ENCODE measurements around the gene AGAP3. TPM values are rescaled to one million over a fixed set of nuclear protein-coding genes. Genes with fewer than 3 reads are reported as not detected.
A peak's percentile ranks its signal among the peaks of the same experiment; 100 is the strongest.

AGAP3 gene
- total RNA-seq, 1 donor from 2014 or later, result 135 TPM

GRCh38 chr7:151176401-151176800 is 90.1 kb downstream of the AGAP3 start:
- H3K27me3 Mint-ChIP-seq (ENCODE audit: unreplicated experiment), result peaks cover 57% of the 10 kb centered on the region
- no peak for TF ChIP-seq CTCF (IDR thresholded peaks at IDR 0.05)
- H3K27ac Mint-ChIP-seq (ENCODE audit: unreplicated experiment), result no peak overlapping the region
- H3K4me1 Mint-ChIP-seq (ENCODE audit: unreplicated experiment), result no peaks in the 10 kb centered on the region
- no peak overlapping the region for H3K4me3 Mint-ChIP-seq (ENCODE audit: unreplicated experiment)
- no peaks in the 10 kb centered on the region for H3K9me3 Mint-ChIP-seq (ENCODE audit: unreplicated experiment)
- H3K36me3 Mint-ChIP-seq (ENCODE audit: unreplicated experiment), result no peaks in the 10 kb centered on the region
- DNase-seq (ENCODE audit: extremely low spot score, unreplicated experiment), result peak; percentile 51

GRCh38 chr7:151177310-151177709 is 91.0 kb downstream of the AGAP3 start:
- no peak overlapping the region for H3K4me3 Mint-ChIP-seq (ENCODE audit: unreplicated experiment)
- H3K4me1 Mint-ChIP-seq (ENCODE audit: unreplicated experiment), result no peaks in the 10 kb centered on the region
- no peaks in the 10 kb centered on the region for H3K9me3 Mint-ChIP-seq (ENCODE audit: unreplicated experiment)
- no peak overlapping the region for H3K27ac Mint-ChIP-seq (ENCODE audit: unreplicated experiment)
- peaks cover 56% of the 10 kb centered on the region for H3K27me3 Mint-ChIP-seq (ENCODE audit: unreplicated experiment)
- TF ChIP-seq CTCF (IDR thresholded peaks at IDR 0.05), result no peak
- DNase-seq (ENCODE audit: extremely low spot score, unreplicated experiment), result no peak
- no peaks in the 10 kb centered on the region for H3K36me3 Mint-ChIP-seq (ENCODE audit: unreplicated experiment)

- no peak for TF ChIP-seq CTCF (IDR thresholded peaks at IDR 0.05)
- H3K27me3 Mint-ChIP-seq (ENCODE audit: unreplicated experiment), result peaks cover 51% of the 10 kb centered on the region
Observed at GRCh38 chr7:151178236-151178635, 92.0 kb downstream of the AGAP3 start.

GRCh38 chr7:151178831-151179230 is 92.6 kb downstream of the AGAP3 start:
- H3K27ac Mint-ChIP-seq (ENCODE audit: unreplicated experiment), result no peak overlapping the region
- no peaks in the 10 kb centered on the region for H3K9me3 Mint-ChIP-seq (ENCODE audit: unreplicated experiment)
- TF ChIP-seq CTCF (IDR thresholded peaks at IDR 0.05), result no peak
- peaks cover 47% of the 10 kb centered on the region for H3K27me3 Mint-ChIP-seq (ENCODE audit: unreplicated experiment)
- no peak for DNase-seq (ENCODE audit: extremely low spot score, unreplicated experiment)
- no peaks in the 10 kb centered on the region for H3K4me1 Mint-ChIP-seq (ENCODE audit: unreplicated experiment)
- no peak overlapping the region for H3K4me3 Mint-ChIP-seq (ENCODE audit: unreplicated experiment)
- H3K36me3 Mint-ChIP-seq (ENCODE audit: unreplicated experiment), result no peaks in the 10 kb centered on the region

More at GRCh38 chr7:151178236-151178635, 92.0 kb downstream of the AGAP3 start:
- H3K36me3 Mint-ChIP-seq (ENCODE audit: unreplicated experiment), result no peaks in the 10 kb centered on the region
- no peaks in the 10 kb centered on the region for H3K4me1 Mint-ChIP-seq (ENCODE audit: unreplicated experiment)
- H3K4me3 Mint-ChIP-seq (ENCODE audit: unreplicated experiment), result no peak overlapping the region
- no peaks in the 10 kb centered on the region for H3K9me3 Mint-ChIP-seq (ENCODE audit: unreplicated experiment)
- no peak for DNase-seq (ENCODE audit: extremely low spot score, unreplicated experiment)
- no peak overlapping the region for H3K27ac Mint-ChIP-seq (ENCODE audit: unreplicated experiment)

GRCh38 chr7:151179287-151179860 is 93.1 kb downstream of the AGAP3 start:
- Mint-ChIP-seq H3K27me3 (ENCODE audit: unreplicated experiment) (peaks cover 47% of the 10 kb centered on the region), H3K4me3 (ENCODE audit: unreplicated experiment) (no peak overlapping the region), H3K4me1 (ENCODE audit: unreplicated experiment) (no peaks in the 10 kb centered on the region), H3K9me3 (ENCODE audit: unreplicated experiment) (no peaks in the 10 kb centered on the region), H3K27ac (ENCODE audit: unreplicated experiment) (no peak overlapping the region), H3K36me3 (ENCODE audit: unreplicated experiment) (no peaks in the 10 kb centered on the region)
- TF ChIP-seq CTCF (IDR thresholded peaks at IDR 0.05), result no peak
- peak; percentile 60 for DNase-seq (ENCODE audit: extremely low spot score, unreplicated experiment)
